Keratinocyte (primary cell): Measurements from ENCODE around the gene MAP3K2.

ENCODE experiments used
- EZH2 ChIP-seq: IDR thresholded peaks from one replicate; pipeline ENCODE4 v1.6.1; 2012; ENCODE audit warnings: inconsistent platforms, mild to moderate bottlenecking, low read length, moderate library complexity
- TF ChIP-seq, protein P1 (sequence below), 3 experiments: IDR thresholded peaks in 1 of 3; conservative IDR thresholded peaks in 1 of 3; optimal IDR thresholded peaks in 1 of 3; 2 replicates in 2 of 3; 3 replicates in 1 of 3; pipeline versions ENCODE3 to v1.5.1; 2011; ENCODE audit warnings: low read length in 3 of 3, mild to moderate bottlenecking in 3 of 3, moderate library complexity in 2 of 3, control low read depth in 1 of 3, inconsistent platforms in 1 of 3; ENCODE audit not compliant: insufficient read depth in 2 of 3; ENCODE audit errors: extremely low read depth in 1 of 3

DNA sequence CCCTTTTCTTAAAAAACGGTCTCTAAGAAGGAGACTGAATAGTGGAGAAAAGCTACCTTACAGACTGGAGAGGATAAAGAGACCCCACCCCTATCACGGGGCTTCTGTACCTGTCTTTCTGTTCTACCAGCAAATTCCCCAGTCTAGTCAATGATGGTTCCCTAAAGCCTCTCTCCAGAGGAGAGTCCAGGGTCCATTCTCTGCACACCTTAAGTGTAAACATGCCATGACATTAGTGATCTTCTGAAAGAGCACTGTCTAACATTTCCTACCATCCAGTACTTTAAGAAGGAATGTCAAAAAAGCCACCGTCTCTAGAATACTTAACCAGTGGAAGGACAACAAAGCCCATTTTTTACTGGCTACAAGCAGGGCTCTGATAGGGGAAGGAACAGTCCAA is 76.8 kb downstream of the MAP3K2 start:
- TF ChIP-seq, protein P1, sequence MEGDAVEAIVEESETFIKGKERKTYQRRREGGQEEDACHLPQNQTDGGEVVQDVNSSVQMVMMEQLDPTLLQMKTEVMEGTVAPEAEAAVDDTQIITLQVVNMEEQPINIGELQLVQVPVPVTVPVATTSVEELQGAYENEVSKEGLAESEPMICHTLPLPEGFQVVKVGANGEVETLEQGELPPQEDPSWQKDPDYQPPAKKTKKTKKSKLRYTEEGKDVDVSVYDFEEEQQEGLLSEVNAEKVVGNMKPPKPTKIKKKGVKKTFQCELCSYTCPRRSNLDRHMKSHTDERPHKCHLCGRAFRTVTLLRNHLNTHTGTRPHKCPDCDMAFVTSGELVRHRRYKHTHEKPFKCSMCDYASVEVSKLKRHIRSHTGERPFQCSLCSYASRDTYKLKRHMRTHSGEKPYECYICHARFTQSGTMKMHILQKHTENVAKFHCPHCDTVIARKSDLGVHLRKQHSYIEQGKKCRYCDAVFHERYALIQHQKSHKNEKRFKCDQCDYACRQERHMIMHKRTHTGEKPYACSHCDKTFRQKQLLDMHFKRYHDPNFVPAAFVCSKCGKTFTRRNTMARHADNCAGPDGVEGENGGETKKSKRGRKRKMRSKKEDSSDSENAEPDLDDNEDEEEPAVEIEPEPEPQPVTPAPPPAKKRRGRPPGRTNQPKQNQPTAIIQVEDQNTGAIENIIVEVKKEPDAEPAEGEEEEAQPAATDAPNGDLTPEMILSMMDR (optimal IDR thresholded peaks at IDR 0.05 in 1 of 3, IDR thresholded peaks at IDR 0.05 in 1 of 3, conservative IDR thresholded peaks at IDR 0.05 in 1 of 3; ENCODE audit: extremely low read depth in 1 of 3, insufficient read depth in 2 of 3, low read length in 3 of 3), result no peak
- no peak for TF ChIP-seq EZH2
